ENCODE measurements around the gene IL12RB2.

GRCh38 chr1:67405473-67406245, 98.0 kb downstream of the IL12RB2 start:
- TF ChIP-seq FOXM1 (CRISPR knock-in tag; IDR thresholded peaks at IDR 0.05) (no peak), CBX1 (IDR thresholded peaks at IDR 0.05; ENCODE audit: low read depth) (no peak), ETV5 (CRISPR knock-in tag; IDR thresholded peaks at IDR 0.05; ENCODE audit: borderline replicate concordance) (no peak), PHF21A (CRISPR knock-in tag; IDR thresholded peaks at IDR 0.05) (no peak), ZNF225 (CRISPR knock-in tag; IDR thresholded peaks at IDR 0.05) (no peak), ZNF282 (IDR thresholded peaks at IDR 0.05; ENCODE audit: partially characterized antibody) (no peak), MTA1 (CRISPR knock-in tag; IDR thresholded peaks at IDR 0.05; ENCODE audit: borderline replicate concordance) (no peak), HNF1B (CRISPR knock-in tag; IDR thresholded peaks at IDR 0.05) (no peak), POGZ (CRISPR knock-in tag; IDR thresholded peaks at IDR 0.05) (no peak), POLR2AphosphoS2 (IDR thresholded peaks at IDR 0.05; ENCODE audit: low read depth, low read length) (no peak), NCOA1 (CRISPR knock-in tag; IDR thresholded peaks at IDR 0.05) (no peak), ZSCAN30 (CRISPR knock-in tag; IDR thresholded peaks at IDR 0.05) (no peak)
- TF ChIP-seq, protein P1, sequence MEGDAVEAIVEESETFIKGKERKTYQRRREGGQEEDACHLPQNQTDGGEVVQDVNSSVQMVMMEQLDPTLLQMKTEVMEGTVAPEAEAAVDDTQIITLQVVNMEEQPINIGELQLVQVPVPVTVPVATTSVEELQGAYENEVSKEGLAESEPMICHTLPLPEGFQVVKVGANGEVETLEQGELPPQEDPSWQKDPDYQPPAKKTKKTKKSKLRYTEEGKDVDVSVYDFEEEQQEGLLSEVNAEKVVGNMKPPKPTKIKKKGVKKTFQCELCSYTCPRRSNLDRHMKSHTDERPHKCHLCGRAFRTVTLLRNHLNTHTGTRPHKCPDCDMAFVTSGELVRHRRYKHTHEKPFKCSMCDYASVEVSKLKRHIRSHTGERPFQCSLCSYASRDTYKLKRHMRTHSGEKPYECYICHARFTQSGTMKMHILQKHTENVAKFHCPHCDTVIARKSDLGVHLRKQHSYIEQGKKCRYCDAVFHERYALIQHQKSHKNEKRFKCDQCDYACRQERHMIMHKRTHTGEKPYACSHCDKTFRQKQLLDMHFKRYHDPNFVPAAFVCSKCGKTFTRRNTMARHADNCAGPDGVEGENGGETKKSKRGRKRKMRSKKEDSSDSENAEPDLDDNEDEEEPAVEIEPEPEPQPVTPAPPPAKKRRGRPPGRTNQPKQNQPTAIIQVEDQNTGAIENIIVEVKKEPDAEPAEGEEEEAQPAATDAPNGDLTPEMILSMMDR (CRISPR knock-in tag; IDR thresholded peaks at IDR 0.05), result no peak
